ENCODE data around the gene UBE2J2. TPM values are rescaled to one million over a fixed set of nuclear protein-coding genes. Genes with fewer than 3 reads are reported as not detected.

UBE2J2 gene
- total RNA-seq, 1 donor from 2014 or later, result 39.6 TPM

GRCh38 chr1:1309251-1310108 is 35.8 kb upstream of the UBE2J2 start:
- no peak for DNase-seq

DNA sequence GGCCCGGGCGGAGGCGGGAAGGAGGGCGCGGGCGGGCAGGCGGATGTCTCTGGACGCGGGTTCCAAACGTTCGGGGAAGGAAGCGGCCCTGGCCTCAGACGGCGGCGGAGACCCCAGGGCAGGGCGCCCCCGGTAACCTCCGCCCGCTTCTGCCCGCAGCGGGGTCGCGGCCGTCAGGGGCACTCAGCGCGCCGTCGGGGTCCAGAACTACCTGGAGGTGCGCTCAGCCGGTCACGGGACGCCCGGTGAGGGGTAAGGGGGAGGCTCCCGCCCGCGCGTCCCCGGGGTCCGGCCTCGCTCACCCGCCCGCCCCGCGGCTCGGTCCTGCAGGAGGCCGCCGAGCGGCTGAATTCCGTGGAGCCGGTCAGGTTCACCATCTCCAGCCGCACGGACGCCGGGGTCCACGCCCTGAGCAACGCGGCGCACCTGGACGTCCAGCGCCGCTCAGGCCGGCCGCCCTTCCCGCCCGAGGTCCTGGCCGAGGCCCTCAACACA is 35.1 kb upstream of the UBE2J2 start:
- DNase-seq, result no peak

DNA sequence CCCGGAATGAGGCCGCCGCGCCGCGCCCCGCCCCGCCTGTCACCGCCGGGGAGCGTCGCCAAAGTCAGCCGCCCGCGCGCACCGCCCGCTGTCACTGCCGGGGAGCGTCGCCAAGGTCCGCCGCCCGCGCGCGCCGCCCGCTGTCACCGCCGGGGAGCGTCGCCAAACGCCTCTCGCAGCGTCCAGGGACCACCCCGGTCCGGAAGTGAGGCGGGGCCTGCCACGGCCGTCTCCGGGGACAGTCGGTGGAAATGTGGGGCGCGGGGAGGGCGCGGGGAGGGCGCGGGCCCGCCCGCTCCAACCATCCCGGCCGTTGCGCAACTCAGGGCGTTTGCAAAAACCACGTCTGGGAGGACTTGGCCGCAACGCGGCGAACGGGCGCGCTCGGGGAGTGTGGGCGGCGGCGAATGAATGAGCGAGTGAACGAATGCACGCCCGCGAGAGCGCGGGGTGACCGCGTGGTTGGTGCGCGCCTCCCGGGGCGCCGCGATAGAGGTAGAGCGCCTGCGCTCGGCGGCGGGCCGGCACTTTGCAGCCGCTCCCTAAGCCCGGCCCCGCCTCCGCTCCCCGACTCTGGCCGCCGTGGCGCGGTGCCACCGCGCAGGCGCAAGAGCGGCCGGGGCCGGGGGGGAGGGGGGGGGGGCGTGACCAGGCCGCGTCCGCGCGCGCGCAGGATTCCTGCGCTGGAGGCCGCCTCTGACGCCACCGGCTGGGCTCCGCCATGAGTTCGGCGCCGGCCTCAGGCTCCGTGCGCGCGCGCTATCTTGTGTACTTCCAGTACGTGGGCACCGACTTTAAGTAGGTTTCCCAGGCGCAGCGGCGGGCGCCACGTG is 34.5 kb upstream of the UBE2J2 start, which contains the start of the genes ACAP3 and PUSL1:
Gene ACAP3 (minus strand): TSS at position 8 of the 833 bp plus-strand sequence. CDS start 115 bp downstream, outside the sequence.
Gene PUSL1 (plus strand): TSS at position 675 of the 833 bp plus-strand sequence. CDS start 47 bp downstream, at position 722.
- DNase-seq, result peak; percentile 87

DNA sequence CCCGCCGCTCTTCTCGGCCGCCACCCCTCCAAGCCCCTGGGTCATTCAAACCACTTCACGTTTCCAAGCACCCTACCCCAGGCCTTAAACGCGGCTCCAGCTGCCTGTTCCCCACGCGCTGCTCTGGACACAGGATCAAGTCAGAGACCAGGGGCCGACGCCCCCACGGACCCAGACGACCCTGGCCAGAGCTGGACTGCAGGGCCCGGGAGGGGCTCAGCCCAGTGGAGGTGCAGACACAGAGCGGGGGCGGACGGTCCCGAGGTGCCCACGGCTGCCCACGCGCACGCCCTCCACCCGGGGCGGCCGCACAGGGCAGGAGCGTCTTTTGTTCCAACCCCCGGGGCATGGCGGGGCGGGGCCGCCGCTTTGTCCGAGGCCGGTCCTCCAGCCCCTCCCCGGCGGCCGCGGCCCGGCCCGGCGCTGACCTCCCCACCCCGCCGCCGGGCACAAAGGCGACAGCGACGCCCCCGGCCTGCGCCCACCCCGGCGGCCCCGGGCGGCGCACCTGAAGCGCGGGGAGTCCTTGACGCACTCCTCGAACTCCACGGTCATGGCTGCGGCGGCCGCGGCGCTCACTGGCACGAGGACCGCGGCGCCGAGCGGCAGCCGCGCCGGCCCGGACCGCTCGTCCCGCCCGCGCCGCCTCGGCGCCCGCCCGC is 33.7 kb upstream of the UBE2J2 start:
- DNase-seq, result peak; percentile 45

GRCh38 chr1:1306661-1307260 is 33.1 kb upstream of the UBE2J2 start:
- DNase-seq, result no peak

GRCh38 chr1:1306070-1306660 is 32.5 kb upstream of the UBE2J2 start:
- no peak for DNase-seq

GRCh38 chr1:1305300-1306069 is 31.8 kb upstream of the UBE2J2 start:
- DNase-seq, result peak; percentile 16

GRCh38 chr1:1304331-1305299 is 31.0 kb upstream of the UBE2J2 start:
- peak; percentile 91 for DNase-seq

DNA sequence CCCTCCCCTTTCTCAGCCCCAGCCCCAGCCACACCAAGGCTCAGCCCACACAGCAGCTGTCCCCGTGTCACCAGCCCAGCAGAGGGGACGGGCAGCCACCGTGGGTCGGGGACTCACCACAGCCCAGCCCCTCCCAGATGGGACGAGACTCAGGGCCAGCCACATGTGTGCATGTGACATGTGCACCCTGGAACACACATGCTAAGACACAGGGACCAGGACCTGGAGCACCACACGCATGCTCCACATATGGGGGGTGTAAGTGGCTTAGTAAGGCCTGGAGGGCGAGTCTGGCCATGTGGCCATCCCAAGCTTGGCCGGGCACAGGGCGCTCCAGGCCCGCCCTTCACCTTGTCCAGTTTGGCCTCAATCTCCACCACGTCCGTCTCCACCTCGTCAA is 30.1 kb upstream of the UBE2J2 start:
- no peak for DNase-seq

GRCh38 chr1:1302951-1303509 is 29.4 kb upstream of the UBE2J2 start:
- DNase-seq, result no peak

- no peak for DNase-seq
These were observed 28.4 kb upstream of the UBE2J2 start for GRCh38 chr1:1302006-1302430.

DNA sequence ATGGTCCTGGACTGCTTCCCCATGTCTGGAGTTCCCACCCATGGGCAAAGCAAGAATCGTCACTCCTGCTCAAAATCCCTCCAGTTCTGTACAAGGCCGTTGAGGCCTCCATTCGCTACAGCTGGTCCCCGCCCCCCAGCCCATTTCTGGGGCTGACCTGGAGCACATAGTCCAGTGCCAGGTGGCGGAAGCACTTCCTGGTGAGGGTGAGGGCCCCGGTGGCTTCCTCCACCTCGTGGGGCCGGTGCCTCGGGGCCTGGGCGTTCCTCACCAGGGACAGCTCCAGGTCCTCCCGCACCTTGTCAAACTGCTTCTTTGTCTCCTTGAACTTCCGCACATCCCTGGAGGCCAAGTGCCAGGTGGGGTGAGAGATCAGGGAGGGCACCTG is 26.7 kb upstream of the UBE2J2 start:
- no peak for DNase-seq

DNA sequence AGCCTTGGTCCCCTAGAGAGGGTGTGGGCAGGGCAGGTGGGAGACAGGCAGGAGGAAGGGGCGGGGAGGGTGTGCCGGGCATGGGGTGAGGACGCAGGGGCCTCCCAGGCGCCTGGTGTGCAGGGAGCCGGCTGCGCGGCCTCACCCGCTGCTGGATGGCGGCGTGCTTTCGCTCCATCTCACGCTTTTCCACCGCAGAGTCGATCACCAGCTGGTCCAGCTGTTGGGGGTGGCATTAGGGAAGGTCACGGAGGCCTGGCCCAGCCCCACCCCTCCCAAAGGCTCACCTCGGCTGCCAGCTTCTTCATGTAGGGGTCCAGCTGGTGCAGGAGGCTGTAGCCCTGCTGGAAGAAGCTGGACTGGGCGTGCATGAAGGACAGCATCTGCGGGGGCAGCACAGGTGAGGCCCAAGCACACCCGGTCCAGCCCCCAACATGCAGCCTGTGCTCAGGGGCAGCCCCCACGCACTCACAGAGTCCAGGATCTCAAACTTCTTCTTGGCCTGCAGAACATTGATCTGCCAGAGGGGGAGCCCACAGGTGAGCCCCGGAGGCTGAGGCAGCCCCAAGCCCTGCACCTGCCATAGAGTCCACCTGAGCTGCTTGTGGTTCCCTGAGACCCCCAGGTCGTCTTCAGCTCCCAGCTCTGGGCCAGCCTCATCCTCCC is 26.2 kb upstream of the UBE2J2 start:
- DNase-seq, result no peak

DNA sequence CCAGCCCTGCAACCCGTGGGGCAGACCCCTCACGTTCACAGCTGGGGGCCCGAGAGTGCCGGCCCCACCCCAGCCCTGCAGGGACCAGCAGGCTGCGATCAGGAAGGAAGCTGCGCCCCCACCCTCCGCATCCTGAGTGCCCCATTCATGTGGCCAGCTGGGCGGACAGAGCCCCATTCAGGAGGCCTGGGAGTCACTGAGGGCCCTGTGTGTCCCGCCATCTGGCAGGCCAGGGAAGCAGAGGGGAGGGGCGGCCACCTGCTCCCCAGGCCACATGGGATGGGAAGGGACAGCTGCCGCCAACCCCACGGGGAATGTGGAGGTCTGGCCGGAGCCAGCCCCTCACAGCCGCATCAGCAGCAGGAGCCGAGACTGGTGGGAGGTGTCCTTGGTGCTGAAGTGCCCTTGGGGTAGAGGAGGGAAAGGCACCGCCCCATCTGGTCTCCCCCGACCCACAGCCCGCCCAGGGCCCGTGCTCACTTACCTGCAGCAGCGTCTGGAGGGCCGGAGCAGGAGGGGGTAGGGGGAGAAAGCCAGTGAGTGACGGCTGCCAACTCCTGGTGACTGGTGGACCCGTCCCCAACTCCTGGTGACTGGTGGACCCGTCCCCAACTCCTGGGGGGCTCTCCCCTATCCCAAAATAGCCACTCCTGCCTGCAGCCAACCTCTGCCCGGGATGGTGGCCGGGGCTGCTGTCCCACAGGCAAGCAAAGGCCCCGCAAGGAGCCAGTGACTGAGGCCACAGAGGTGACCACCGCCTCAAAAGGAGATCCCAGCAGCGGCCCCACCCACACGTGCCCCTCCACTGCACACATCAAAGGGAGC is 25.4 kb upstream of the UBE2J2 start:
- DNase-seq, result peak; percentile 80

DNA sequence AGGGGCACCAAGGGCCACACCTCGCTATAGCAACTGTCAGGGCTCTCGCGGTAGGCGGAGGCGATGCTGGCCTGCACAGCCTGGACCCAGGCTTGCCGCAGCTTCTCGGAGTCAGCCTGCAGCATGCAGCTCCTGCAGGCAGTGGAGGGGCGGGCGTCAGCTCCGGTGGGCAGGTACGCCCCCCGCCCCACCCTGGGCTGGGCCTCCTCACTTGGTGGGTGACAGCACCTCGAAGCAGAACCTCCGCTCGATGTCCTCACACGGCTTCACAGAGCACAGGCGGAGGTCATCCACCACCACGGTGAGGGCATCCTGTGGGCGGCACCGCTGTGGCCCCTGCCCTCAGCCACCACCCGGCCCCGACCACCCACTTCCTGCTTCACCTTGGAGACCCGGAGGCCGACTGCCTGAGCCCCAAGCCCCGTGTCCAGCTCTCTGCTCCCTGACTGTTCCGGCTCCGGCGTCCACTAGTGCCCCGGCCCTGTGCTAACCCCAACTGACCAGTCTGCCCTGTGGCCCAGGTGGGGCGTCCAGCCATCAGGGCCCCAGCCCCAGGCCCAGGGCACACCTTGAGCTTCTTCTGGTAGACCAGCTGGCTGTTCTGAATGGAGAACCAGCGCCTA is 24.3 kb upstream of the UBE2J2 start:
- DNase-seq, result no peak

DNA sequence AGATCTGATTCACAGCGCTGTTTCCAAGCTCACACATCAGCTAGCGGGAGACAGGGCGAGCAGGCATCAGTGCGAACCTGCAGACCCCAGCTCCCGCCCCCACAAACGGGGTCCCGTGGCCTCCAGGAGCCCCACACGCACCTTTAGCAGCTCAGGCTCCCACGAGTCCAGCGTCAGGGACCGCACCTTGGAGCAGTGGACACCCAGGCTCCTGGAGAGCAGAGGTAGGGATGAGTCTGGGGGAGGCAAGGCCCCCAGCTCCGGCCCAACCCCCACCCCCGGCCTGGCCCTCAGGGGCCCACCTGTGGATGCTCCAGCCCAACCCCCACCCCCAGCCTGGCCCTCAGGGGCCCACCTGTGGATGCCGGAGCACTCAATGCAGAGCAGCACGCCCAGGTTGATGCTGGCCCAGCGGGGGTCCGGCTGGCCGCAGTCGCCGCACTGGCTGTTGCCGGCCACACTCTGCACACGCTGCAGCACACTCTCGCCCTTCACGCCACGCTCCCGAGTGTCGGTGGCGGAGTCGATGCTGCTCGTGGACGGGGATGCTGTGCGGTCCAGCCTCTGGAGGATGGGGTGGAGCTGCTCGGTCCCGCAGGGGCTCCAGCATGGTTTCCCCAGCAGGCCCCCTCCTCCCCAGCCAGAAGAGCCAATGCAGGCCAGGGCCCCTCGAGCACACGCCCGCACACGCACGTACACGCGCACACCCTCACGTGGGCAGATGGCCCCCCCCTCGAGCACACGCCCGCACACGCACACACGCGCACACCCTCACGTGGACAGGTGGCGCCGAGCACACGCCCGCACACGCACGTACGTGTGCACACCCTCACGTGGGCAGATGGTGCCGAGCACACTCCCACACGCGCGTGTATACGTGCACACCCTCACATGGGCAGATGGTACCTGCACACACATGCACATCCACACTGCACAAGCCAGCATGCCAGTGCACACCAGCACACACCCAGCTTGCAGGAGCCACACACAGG is 22.7 kb upstream of the UBE2J2 start:
- DNase-seq, result no peak

All from occipital lobe (tissue), 2 donors.